ENCODE results near the gene AGPS.

GRCh38 chr2:177519534-177520115 is 127.1 kb downstream of the AGPS start:
- no peak for TF ChIP-seq CTCF (IDR thresholded peaks at IDR 0.05)
- no peak for TF ChIP-seq EZH2 (IDR thresholded peaks at IDR 0.05; ENCODE audit: borderline replicate concordance, insufficient read depth, low read depth, low read length, poor library complexity, severe bottlenecking)

All from B cell (primary cell).